Keratinocyte (primary cell): ENCODE data around the gene MAB21L4. TPM values are rescaled to one million over a fixed set of nuclear protein-coding genes. Genes with fewer than 3 reads are reported as not detected.

Source experiments
- DNase-seq: peaks from one replicate; pipeline ENCODE4 v3.0.0-alpha.2; 2011; ENCODE audit warnings: low read depth, missing footprints, low spot score
- FAIRE-seq: peaks from 2 replicates; lab custom pipeline; 2011; peaks lifted over from hg19 to GRCh38; lab: Jason Lieb, UNC
- H2AFZ ChIP-seq: 2 replicates; pipeline ENCODE4 v1.6.0; 2012; ENCODE audit warnings: low read length, control low read depth, inconsistent platforms; ENCODE audit not compliant: control insufficient read depth
- H3K27ac ChIP-seq: 2 replicates; pipeline ENCODE4 v1.5.1; 2011; ENCODE audit warnings: low read length; ENCODE audit not compliant: control insufficient read depth, insufficient read depth
- H3K27me3 ChIP-seq: 3 replicates; pipeline ENCODE4 v1.6.0; 2011; ENCODE audit warnings: low read length; ENCODE audit not compliant: control insufficient read depth, insufficient read depth; ENCODE audit errors: extremely low read depth
- H3K36me3 ChIP-seq, 2 experiments: 2 replicates in 1 of 2; 3 replicates in 1 of 2; pipeline ENCODE4 v1.5.1; 2011; ENCODE audit warnings: low read length in 2 of 2, mild to moderate bottlenecking in 1 of 2; ENCODE audit not compliant: control insufficient read depth in 2 of 2, insufficient read depth in 2 of 2; ENCODE audit errors: extremely low read depth in 1 of 2
- H3K4me1 ChIP-seq: 3 replicates; pipeline ENCODE4 v1.5.1; 2011; ENCODE audit warnings: low read length; ENCODE audit not compliant: control insufficient read depth, insufficient read depth; ENCODE audit errors: extremely low read depth
- H3K4me2 ChIP-seq: 3 replicates; pipeline ENCODE4 v1.6.0; 2011; ENCODE audit warnings: low read depth, low read length; ENCODE audit not compliant: control insufficient read depth, insufficient read depth; ENCODE audit errors: extremely low read depth
- H3K4me3 ChIP-seq, 3 experiments: fragments of 200-600 bp in 1 of 3; sonication (generic) in 1 of 3; 2 replicates in 2 of 3; 3 replicates in 1 of 3; pipeline ENCODE4 v1.5.1; 2011 to 2016; ENCODE audit warnings: low read length in 3 of 3, mild to moderate bottlenecking in 3 of 3, control low read depth in 2 of 3, inconsistent platforms in 1 of 3, low read depth in 1 of 3, mixed read lengths in 1 of 3, mixed run types in 1 of 3, moderate library complexity in 1 of 3; ENCODE audit not compliant: control insufficient read depth in 2 of 3, insufficient read depth in 2 of 3; ENCODE audit errors: extremely low read depth in 1 of 3
- H3K79me2 ChIP-seq: 2 replicates; pipeline ENCODE4 v1.6.0; 2012; ENCODE audit warnings: low read length; ENCODE audit not compliant: control insufficient read depth, insufficient read depth
- H3K9ac ChIP-seq: 3 replicates; pipeline ENCODE4 v1.6.0; 2011; ENCODE audit warnings: low read length; ENCODE audit not compliant: control insufficient read depth, insufficient read depth; ENCODE audit errors: extremely low read depth
- H3K9me1 ChIP-seq: 3 replicates; pipeline ENCODE4 v1.6.0; 2011; ENCODE audit warnings: low read length; ENCODE audit not compliant: control insufficient read depth, insufficient read depth; ENCODE audit errors: extremely low read depth
- H3K9me3 ChIP-seq: 2 replicates; pipeline ENCODE4 v1.5.1; 2012; ENCODE audit warnings: low read depth, low read length; ENCODE audit not compliant: control insufficient read depth
- H4K20me1 ChIP-seq: 3 replicates; pipeline ENCODE4 v1.6.0; 2011; ENCODE audit warnings: low read length; ENCODE audit not compliant: control insufficient read depth, insufficient read depth; ENCODE audit errors: extremely low read depth
- EZH2 ChIP-seq: IDR thresholded peaks from one replicate; pipeline ENCODE4 v1.6.1; 2012; ENCODE audit warnings: inconsistent platforms, mild to moderate bottlenecking, low read length, moderate library complexity
- dilution Hi-C: fragments of 300-500 bp; cut with MboI; formaldehyde crosslinking; loops from one replicate; pipeline ENCODE4 v1.7.0; 2020; ENCODE audit warnings: low sequenced_read_pairs; ENCODE audit not compliant: extremely low pct_ligation_motif_present
- polyA plus RNA-seq, 5 experiments: library from polyadenylated mRNA; depleted of rRNA in 3 of 5; stranded (reverse) in 3 of 5; stranded (forward) in 1 of 5; unstranded in 1 of 5; fragments of >200 nt; gene quantifications; 1 replicate in 1 of 5; 2 replicates in 3 of 5; 3 replicates in 1 of 5; pipeline versions ENCODE4 v1.2.1 to v1.2.3, GENCODE V29; 2011 to 2012; ENCODE audit warnings: missing spikeins in 2 of 5, low read depth in 1 of 5, low replicate concordance in 1 of 5
- TF ChIP-seq, protein P1 (sequence below), 3 experiments: IDR thresholded peaks in 1 of 3; conservative IDR thresholded peaks in 1 of 3; optimal IDR thresholded peaks in 1 of 3; 2 replicates in 2 of 3; 3 replicates in 1 of 3; pipeline versions ENCODE3 to v1.5.1; 2011; ENCODE audit warnings: low read length in 3 of 3, mild to moderate bottlenecking in 3 of 3, moderate library complexity in 2 of 3, control low read depth in 1 of 3, inconsistent platforms in 1 of 3; ENCODE audit not compliant: insufficient read depth in 2 of 3; ENCODE audit errors: extremely low read depth in 1 of 3

Gene MAB21L4
- polyA plus RNA-seq, 1 donor (not counting 4 experiments of a cell fraction or from before 2014, with no cell fraction given): 0.37 TPM

DNA sequence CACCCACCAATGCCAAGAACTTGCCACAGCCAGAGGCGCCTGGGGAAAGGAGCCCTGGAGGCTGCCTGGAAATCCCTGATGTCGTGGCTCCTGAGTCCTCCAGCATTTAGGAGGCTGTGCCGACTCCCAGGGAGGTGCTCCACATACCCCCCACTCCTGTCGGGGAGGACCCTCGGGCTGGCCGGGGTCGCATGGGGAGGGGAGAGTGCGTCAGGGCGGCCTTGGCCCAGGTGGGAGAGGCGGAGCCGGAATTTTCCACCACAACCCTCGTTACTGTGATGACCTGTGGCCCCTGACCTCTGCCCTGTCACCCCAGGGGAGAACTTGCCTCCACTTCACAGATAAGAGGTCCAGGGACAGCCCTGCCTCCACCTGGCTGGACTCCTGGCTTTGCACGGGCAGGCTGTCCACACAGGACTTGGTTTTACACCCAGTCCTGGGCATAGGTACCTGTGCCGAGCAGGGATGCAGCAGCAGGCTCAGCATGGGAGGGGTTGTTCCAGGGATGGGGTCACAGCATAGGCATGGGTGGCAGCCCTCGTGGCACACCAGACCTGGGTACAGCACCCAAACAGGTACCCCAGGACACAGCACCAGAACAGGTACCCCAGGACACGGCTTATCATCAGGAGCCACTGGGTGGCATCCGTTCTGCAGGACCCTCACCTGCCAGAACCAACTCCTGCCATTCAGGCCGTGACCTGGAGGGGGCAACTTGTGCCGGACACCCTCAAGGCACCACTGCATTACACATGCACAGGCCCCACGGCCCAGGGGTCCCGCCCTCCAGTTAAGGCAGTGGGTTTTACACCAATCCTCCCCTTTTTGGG lies 39.6 kb downstream of the MAB21L4 start:
- TF ChIP-seq, protein P1, sequence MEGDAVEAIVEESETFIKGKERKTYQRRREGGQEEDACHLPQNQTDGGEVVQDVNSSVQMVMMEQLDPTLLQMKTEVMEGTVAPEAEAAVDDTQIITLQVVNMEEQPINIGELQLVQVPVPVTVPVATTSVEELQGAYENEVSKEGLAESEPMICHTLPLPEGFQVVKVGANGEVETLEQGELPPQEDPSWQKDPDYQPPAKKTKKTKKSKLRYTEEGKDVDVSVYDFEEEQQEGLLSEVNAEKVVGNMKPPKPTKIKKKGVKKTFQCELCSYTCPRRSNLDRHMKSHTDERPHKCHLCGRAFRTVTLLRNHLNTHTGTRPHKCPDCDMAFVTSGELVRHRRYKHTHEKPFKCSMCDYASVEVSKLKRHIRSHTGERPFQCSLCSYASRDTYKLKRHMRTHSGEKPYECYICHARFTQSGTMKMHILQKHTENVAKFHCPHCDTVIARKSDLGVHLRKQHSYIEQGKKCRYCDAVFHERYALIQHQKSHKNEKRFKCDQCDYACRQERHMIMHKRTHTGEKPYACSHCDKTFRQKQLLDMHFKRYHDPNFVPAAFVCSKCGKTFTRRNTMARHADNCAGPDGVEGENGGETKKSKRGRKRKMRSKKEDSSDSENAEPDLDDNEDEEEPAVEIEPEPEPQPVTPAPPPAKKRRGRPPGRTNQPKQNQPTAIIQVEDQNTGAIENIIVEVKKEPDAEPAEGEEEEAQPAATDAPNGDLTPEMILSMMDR (optimal IDR thresholded peaks at IDR 0.05 in 1 of 3, IDR thresholded peaks at IDR 0.05 in 1 of 3, conservative IDR thresholded peaks at IDR 0.05 in 1 of 3; ENCODE audit: extremely low read depth in 1 of 3, insufficient read depth in 2 of 3, low read length in 3 of 3): no peak
- TF ChIP-seq EZH2: no peak
- Histone ChIP-seq H3K4me3 (no peak overlapping the region), H3K9ac (no peak overlapping the region), H3K36me3 (no peaks in the 10 kb centered on the region), H3K27me3 (peaks cover 14% of the 10 kb centered on the region), H3K9me3 (peaks cover 5% of the 10 kb centered on the region), H4K20me1 (no peaks in the 10 kb centered on the region), H3K4me2 (no peak overlapping the region), H3K9me1 (no peaks in the 10 kb centered on the region), H3K27ac (no peak overlapping the region), H3K79me2 (no peaks in the 10 kb centered on the region), H2AFZ (no peak overlapping the region), H3K4me1 (no peaks in the 10 kb centered on the region)
- dilution Hi-C loops: no loop called here
- FAIRE-seq (no peak), DNase-seq (no peak)

DNA sequence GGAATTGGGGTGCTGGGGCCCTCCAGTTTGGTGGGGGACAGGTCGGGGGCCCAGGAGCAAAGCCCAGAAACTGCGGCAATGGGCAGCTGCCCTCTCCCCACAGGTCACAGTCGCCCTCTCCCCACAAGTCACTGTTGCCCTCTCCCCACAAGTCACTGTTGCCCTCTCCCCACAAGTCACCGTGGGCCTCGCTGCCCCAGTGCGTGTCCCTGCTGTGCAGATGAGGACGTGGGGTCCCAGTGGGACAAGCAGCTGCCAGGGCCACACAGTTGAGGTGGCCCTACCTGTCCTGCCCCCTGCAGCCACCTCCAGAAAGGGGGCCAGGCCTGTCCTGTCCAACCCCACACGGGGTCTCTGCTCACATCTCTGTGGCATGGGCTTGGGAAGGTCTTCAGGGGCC lies 40.3 kb downstream of the MAB21L4 start:
- Histone ChIP-seq H3K4me2 (no peak overlapping the region), H4K20me1 (no peaks in the 10 kb centered on the region), H3K27ac (no peak overlapping the region), H3K9ac (no peak overlapping the region), H3K27me3 (peaks cover 14% of the 10 kb centered on the region), H3K4me1 (no peaks in the 10 kb centered on the region), H3K4me3 (no peak overlapping the region), H3K79me2 (no peaks in the 10 kb centered on the region), H3K9me3 (peaks cover 5% of the 10 kb centered on the region), H3K9me1 (no peaks in the 10 kb centered on the region), H2AFZ (no peak overlapping the region), H3K36me3 (no peaks in the 10 kb centered on the region)
- dilution Hi-C loops: no loop called here
- FAIRE-seq (no peak), DNase-seq (no peak)
- no peak for TF ChIP-seq EZH2
- TF ChIP-seq, protein P1 (optimal IDR thresholded peaks at IDR 0.05 in 1 of 3, IDR thresholded peaks at IDR 0.05 in 1 of 3, conservative IDR thresholded peaks at IDR 0.05 in 1 of 3; ENCODE audit: extremely low read depth in 1 of 3, insufficient read depth in 2 of 3, low read length in 3 of 3): no peak
